Right atrium auricular region (tissue), 2 donors: ENCODE data around the gene SEMG1. TPM values are rescaled to one million over a fixed set of nuclear protein-coding genes. Genes with fewer than 3 reads are reported as not detected.

Source experiments
- DNase-seq: peaks from one replicate; pipeline ENCODE4 v3.0.0-alpha.2; 2019; ENCODE audit warnings: low spot score
- H3K27ac ChIP-seq, 2 donors: fragments of 200-600 bp; sonication (generic); 1 replicate in 1 of 2; 2 replicates in 1 of 2; pipeline ENCODE4 v1.5.1; 2016 to 2019
- H3K27me3 ChIP-seq, 2 donors: fragments of 200-600 bp; sonication (generic); one replicate each; pipeline versions ENCODE4 v1.5.1 to v1.6.0; 2017 to 2019
- H3K36me3 ChIP-seq: fragments of 200-600 bp; sonication (generic); one replicate; pipeline ENCODE4 v1.5.1; 2016
- H3K4me1 ChIP-seq, 2 donors: fragments of 200-600 bp; sonication (generic); one replicate each; pipeline versions ENCODE4 v1.5.1 to v1.6.0; 2017 to 2019
- H3K4me3 ChIP-seq, 2 donors: fragments of 200-600 bp; sonication (generic); 1 replicate in 1 of 2; 2 replicates in 1 of 2; pipeline ENCODE4 v1.5.1; 2017 to 2019; ENCODE audit warnings: mild to moderate bottlenecking in 1 of 2, moderate library complexity in 1 of 2
- H3K9me3 ChIP-seq, 2 donors: fragments of 200-600 bp; sonication (generic); one replicate each; pipeline ENCODE4 v1.5.1; 2019
- total RNA-seq, 2 donors: library from RNA; depleted of rRNA; stranded (reverse); fragments of >200 nt; gene quantifications; one replicate each; pipeline ENCODE4 v1.1.0, GENCODE V29; 2016
- TF ChIP-seq, protein P1 (sequence below), 2 donors: fragments of 200-600 bp; sonication (generic); IDR thresholded peaks; one replicate each; pipeline ENCODE4 v1.5.1; 2019; ENCODE audit warnings: antibody characterized with exemption in 2 of 2

SEMG1 gene
- total RNA-seq, 2 donors from 2014 or later = not detected

DNA sequence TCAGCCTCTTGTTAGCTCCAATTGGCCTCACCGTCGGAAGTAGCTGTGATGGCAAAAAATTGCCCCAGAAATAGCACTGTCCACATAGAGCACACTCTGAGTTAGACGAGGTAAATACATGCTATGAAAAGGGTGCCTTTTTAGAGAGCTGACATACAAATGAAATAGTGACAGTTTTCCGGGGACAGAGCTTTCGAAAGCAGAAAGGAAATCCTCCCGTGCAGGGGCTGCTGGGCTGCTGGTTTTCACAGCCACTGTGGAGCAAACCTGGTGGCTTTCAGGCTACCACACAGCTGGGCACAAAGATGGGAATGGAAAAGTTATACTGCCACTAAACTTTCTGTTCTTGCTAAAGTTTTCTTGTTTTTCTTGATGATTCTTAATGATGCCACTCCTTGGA, 39.3 kb downstream of the SEMG1 start:
- TF ChIP-seq, protein P1, sequence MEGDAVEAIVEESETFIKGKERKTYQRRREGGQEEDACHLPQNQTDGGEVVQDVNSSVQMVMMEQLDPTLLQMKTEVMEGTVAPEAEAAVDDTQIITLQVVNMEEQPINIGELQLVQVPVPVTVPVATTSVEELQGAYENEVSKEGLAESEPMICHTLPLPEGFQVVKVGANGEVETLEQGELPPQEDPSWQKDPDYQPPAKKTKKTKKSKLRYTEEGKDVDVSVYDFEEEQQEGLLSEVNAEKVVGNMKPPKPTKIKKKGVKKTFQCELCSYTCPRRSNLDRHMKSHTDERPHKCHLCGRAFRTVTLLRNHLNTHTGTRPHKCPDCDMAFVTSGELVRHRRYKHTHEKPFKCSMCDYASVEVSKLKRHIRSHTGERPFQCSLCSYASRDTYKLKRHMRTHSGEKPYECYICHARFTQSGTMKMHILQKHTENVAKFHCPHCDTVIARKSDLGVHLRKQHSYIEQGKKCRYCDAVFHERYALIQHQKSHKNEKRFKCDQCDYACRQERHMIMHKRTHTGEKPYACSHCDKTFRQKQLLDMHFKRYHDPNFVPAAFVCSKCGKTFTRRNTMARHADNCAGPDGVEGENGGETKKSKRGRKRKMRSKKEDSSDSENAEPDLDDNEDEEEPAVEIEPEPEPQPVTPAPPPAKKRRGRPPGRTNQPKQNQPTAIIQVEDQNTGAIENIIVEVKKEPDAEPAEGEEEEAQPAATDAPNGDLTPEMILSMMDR (IDR thresholded peaks at IDR 0.05) = no peak
- H3K36me3 ChIP-seq = no peaks in the 10 kb centered on the region
- H3K27ac ChIP-seq = no peak overlapping the region
- no peaks in the 10 kb centered on the region for H3K9me3 ChIP-seq
- H3K4me3 ChIP-seq = no peak overlapping the region
- no peaks in the 10 kb centered on the region for H3K27me3 ChIP-seq
- no peak for DNase-seq
- H3K4me1 ChIP-seq = no peaks in the 10 kb centered on the region

DNA sequence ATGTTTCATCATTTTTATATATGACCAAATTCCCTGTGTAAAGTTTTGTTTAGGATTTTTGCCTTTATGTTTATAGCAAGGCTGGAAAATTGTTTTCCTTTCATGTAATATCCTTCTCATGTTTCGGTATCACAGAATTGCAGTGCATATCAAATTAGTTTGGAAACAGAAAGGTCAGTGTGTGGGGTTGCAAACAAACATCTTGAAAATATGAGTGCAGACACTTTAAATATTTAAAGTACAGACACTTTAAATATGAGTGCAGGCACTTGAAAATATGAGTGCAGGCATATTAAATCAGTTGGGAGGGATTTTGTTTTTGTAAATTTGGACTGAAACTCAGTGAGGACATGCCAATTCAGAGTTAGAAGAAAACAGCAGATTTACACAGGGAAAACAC, 41.0 kb downstream of the SEMG1 start:
- Histone ChIP-seq H3K27ac (no peak overlapping the region), H3K27me3 (no peaks in the 10 kb centered on the region), H3K36me3 (no peaks in the 10 kb centered on the region), H3K9me3 (no peaks in the 10 kb centered on the region), H3K4me3 (no peak overlapping the region), H3K4me1 (no peaks in the 10 kb centered on the region)
- TF ChIP-seq, protein P1 (IDR thresholded peaks at IDR 0.05) = no peak
- no peak for DNase-seq

DNA sequence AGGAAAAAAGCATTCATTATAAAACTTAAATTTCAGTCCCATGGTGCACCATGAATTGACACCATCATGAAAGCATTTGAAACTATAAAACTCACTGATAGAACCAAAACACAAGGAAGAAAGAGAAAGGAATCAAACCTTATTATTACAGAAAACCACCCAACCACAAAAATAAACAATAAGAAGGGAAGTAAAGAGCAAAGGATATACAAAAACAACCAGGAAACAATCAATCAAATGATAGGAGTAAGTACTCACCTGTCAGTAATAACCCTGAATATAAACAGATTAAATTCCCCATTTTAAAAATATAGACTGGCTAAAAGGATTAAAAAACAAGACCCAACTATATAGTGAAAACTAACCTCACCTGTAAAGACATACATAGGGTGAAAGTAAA, 41.8 kb downstream of the SEMG1 start:
- no peak for DNase-seq
- Histone ChIP-seq H3K4me3 (no peak overlapping the region), H3K4me1 (no peaks in the 10 kb centered on the region), H3K9me3 (no peaks in the 10 kb centered on the region), H3K36me3 (no peaks in the 10 kb centered on the region), H3K27ac (no peak overlapping the region), H3K27me3 (no peaks in the 10 kb centered on the region)
- TF ChIP-seq, protein P1 (IDR thresholded peaks at IDR 0.05) = no peak

DNA sequence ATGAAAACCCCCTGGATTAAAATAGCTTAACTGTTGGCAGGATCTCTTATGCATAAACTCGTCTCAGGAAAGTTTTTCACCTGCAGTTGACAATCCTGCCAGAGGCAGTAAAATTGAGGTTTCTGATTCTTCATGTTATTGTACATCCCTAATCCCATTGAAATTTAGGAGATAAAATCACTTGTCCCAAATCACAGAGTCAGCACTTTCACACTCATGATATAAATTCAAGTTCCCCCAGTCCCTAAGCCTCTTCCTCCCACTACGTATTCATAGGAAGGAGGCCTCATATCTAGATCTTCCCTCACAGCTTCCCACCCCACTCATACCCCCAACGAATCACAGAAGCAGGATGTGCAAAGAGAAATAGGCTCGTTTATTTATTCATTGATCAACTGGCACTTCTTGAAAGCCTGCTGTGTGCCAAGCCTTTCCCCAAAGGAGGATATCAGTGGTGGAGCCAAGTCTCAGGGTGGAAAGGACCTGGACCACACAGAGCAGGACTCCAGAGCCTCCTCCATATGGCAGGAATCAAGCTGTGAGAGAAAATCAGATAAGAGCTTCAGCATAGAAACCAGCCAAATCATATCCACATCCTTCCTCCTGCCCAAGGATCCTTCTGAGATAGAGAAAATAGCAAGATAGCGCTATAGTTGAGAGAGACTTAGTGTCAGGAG, 45.2 kb downstream of the SEMG1 start:
- no peaks in the 10 kb centered on the region for H3K36me3 ChIP-seq
- H3K27ac ChIP-seq = no peak overlapping the region
- TF ChIP-seq, protein P1 (IDR thresholded peaks at IDR 0.05) = no peak
- H3K4me3 ChIP-seq = no peak overlapping the region
- peaks cover 0 to 7% of the 10 kb centered on the region in 2 donors for H3K4me1 ChIP-seq
- no peak for DNase-seq
- no peaks in the 10 kb centered on the region for H3K27me3 ChIP-seq
- H3K9me3 ChIP-seq = no peaks in the 10 kb centered on the region

DNA sequence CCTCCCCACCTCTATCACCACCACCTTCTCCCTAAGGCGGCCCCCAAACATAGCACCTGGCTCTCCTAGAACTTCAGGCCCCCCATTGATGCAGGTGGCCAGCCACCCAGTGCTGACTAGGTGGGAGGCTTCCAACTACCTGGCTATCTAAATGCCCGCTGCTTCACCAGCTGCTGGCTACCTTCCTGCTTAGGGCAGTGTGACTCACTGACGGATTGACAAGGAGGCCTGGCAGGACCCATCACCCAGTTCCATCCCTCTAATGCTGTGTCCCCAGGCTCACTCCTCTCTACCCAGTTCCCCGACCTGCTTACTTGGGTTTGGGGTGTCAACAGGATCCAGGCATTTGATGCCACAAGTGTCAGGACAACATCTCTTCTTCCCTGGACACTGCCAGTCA, 46.4 kb downstream of the SEMG1 start:
- Histone ChIP-seq H3K27ac (no peak overlapping the region), H3K9me3 (no peaks in the 10 kb centered on the region), H3K4me1 (peaks cover 0 to 7% of the 10 kb centered on the region in 2 donors), H3K36me3 (no peaks in the 10 kb centered on the region), H3K27me3 (no peaks in the 10 kb centered on the region), H3K4me3 (no peak overlapping the region)
- TF ChIP-seq, protein P1 (IDR thresholded peaks at IDR 0.05) = no peak
- DNase-seq = no peak
